ENCODE results near the gene CLDN6.

- TF ChIP-seq CTCF (IDR thresholded peaks at IDR 0.05) = no peak
- no peak for TF ChIP-seq POLR2A (IDR thresholded peaks at IDR 0.05)
These were observed 24.4 kb upstream of the CLDN6 start for GRCh38 chr16:3042376-3042775.

Measured in adrenal gland (tissue), 5 donors.